Bronchial epithelial cell (primary cell): ENCODE data around the gene ANO4. TPM values are rescaled to one million over a fixed set of nuclear protein-coding genes. Genes with fewer than 3 reads are reported as not detected.

Source experiments
- DNase-seq: peaks from one replicate; pipeline ENCODE4 v3.0.0-alpha.2; 2010; ENCODE audit warnings: low read depth
- FAIRE-seq: peaks from 2 replicates; lab custom pipeline; 2011; peaks lifted over from hg19 to GRCh38; lab: Jason Lieb, UNC
- H3K27me3 ChIP-seq: 2 replicates; pipeline ENCODE4 v1.5.1; 2011; ENCODE audit warnings: low read length; ENCODE audit not compliant: control insufficient read depth, insufficient read depth
- H3K36me3 ChIP-seq: 2 replicates; pipeline ENCODE4 v1.5.1; 2011; ENCODE audit warnings: low read length; ENCODE audit not compliant: control insufficient read depth, insufficient read depth
- H3K4me3 ChIP-seq: 2 replicates; pipeline ENCODE4 v1.5.1; 2011; ENCODE audit warnings: mild to moderate bottlenecking, low read depth, low read length, control low read depth
- total RNA-seq: library from RNA; depleted of rRNA; stranded (reverse); fragments of >200 nt; gene quantifications from 2 replicates; pipeline ENCODE4 v1.2.1, GENCODE V29; 2014
- TF ChIP-seq, protein P1 (sequence below): IDR thresholded peaks from 2 replicates; pipeline ENCODE4 v1.5.1; 2011; ENCODE audit warnings: mild to moderate bottlenecking, moderate library complexity, low read length, control low read depth, inconsistent platforms; ENCODE audit not compliant: insufficient read depth, severe bottlenecking

The ANO4 gene
- total RNA-seq, 1 donor from 2014 or later, result 2.4 TPM

GRCh38 chr12:101019667-101020066 is 225.1 kb downstream of the ANO4 start:
- DNase-seq, result peak; percentile 74
- Histone ChIP-seq H3K4me3 (no peak overlapping the region), H3K36me3 (no peaks in the 10 kb centered on the region), H3K27me3 (no peaks in the 10 kb centered on the region)
- TF ChIP-seq, protein P1, sequence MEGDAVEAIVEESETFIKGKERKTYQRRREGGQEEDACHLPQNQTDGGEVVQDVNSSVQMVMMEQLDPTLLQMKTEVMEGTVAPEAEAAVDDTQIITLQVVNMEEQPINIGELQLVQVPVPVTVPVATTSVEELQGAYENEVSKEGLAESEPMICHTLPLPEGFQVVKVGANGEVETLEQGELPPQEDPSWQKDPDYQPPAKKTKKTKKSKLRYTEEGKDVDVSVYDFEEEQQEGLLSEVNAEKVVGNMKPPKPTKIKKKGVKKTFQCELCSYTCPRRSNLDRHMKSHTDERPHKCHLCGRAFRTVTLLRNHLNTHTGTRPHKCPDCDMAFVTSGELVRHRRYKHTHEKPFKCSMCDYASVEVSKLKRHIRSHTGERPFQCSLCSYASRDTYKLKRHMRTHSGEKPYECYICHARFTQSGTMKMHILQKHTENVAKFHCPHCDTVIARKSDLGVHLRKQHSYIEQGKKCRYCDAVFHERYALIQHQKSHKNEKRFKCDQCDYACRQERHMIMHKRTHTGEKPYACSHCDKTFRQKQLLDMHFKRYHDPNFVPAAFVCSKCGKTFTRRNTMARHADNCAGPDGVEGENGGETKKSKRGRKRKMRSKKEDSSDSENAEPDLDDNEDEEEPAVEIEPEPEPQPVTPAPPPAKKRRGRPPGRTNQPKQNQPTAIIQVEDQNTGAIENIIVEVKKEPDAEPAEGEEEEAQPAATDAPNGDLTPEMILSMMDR, result no peak
- FAIRE-seq, result no peak

DNA sequence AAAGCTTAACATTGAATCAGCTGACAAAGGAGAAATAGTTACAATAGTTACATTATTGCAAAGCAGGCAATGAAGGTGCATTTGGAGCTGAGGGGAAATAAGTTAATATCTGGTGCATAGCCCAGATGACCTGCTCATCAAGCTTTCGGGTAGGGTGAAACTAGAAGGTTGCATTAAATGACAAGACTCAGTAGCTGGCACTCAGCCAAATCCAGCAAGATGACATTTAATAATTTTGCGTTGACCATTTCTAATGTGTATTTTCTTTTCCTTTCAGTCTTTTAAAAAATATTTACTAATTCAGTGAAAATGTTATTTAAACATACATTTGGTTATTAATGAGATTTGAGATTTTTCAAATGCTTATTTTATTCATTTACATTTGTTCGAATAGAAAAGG is 226.9 kb downstream of the ANO4 start:
- no peak for DNase-seq
- TF ChIP-seq, protein P1, result no peak
- no peaks in the 10 kb centered on the region for H3K36me3 ChIP-seq
- no peak overlapping the region for H3K4me3 ChIP-seq
- no peaks in the 10 kb centered on the region for H3K27me3 ChIP-seq
- FAIRE-seq, result no peak

- H3K27me3 ChIP-seq, result no peaks in the 10 kb centered on the region
- TF ChIP-seq, protein P1, result no peak
- H3K4me3 ChIP-seq, result no peak overlapping the region
- H3K36me3 ChIP-seq, result no peaks in the 10 kb centered on the region
- no peak for FAIRE-seq
- DNase-seq, result peak; percentile 89
Measured at GRCh38 chr12:101021911-101022388, 227.4 kb downstream of the ANO4 start.

- no peak for DNase-seq
- Histone ChIP-seq H3K36me3 (no peaks in the 10 kb centered on the region), H3K4me3 (no peak overlapping the region), H3K27me3 (no peaks in the 10 kb centered on the region)
- FAIRE-seq, result no peak
- TF ChIP-seq, protein P1, result no peak
Measured at GRCh38 chr12:101027200-101027599, 232.6 kb downstream of the ANO4 start.

DNA sequence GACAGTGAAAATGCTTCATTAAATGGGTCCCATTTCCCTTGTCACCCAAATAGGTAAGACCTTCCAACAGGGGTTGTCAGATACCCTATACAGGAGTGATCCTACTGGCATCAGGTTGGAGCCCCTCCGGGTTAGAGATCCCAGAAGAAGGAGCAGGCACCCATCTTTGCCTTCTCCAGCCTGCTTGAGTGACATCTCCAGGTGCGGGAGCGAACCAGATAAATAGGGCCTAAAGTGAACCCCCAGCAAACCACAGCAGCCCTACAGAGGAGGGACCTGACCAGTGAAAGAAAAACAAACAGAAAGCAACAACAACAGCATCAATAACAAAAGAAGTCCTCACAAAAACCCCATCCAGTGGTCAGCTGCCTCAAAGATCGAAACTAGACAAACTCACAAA is 233.2 kb downstream of the ANO4 start:
- TF ChIP-seq, protein P1, result no peak
- H3K4me3 ChIP-seq, result no peak overlapping the region
- no peaks in the 10 kb centered on the region for H3K27me3 ChIP-seq
- DNase-seq (no peak), FAIRE-seq (no peak)
- H3K36me3 ChIP-seq, result no peaks in the 10 kb centered on the region

- no peak for FAIRE-seq
Measured at GRCh38 chr12:101038289-101038871, 243.8 kb downstream of the ANO4 start.

More at GRCh38 chr12:101038289-101038871, 243.8 kb downstream of the ANO4 start:
- no peaks in the 10 kb centered on the region for H3K27me3 ChIP-seq
- TF ChIP-seq, protein P1, result no peak
- no peak overlapping the region for H3K4me3 ChIP-seq
- DNase-seq, result peak; percentile 32
- H3K36me3 ChIP-seq, result no peaks in the 10 kb centered on the region
